CD14-positive monocyte (primary cell): ENCODE results near the gene LZTS2. TPM values are rescaled to one million over a fixed set of nuclear protein-coding genes. Genes with fewer than 3 reads are reported as not detected.

Experiments
- DNase-seq, 3 donors: peaks; one replicate each; pipeline ENCODE4 v3.0.0-alpha.2; 2011 to 2022
- H2AFZ ChIP-seq: 2 replicates; pipeline ENCODE4 v1.6.0; 2012; ENCODE audit warnings: mild to moderate bottlenecking, low read depth, low read length, inconsistent platforms; ENCODE audit not compliant: insufficient read depth, poor library complexity, severe bottlenecking
- H3K27ac ChIP-seq, 2 donors: 1 replicate in 1 of 2; 2 replicates in 1 of 2; pipeline ENCODE4 v1.5.1; 2012 to 2013; ENCODE audit warnings: low read length in 2 of 2, control low read depth in 1 of 2, inconsistent platforms in 1 of 2, low read depth in 1 of 2, mild to moderate bottlenecking in 1 of 2
- H3K27me3 ChIP-seq, 2 donors: one replicate each; pipeline versions ENCODE4 v1.6.0 to v1.6.1; 2011 to 2013; ENCODE audit warnings: low read length in 2 of 2; ENCODE audit not compliant: control insufficient read depth in 2 of 2, insufficient read depth in 2 of 2
- H3K36me3 ChIP-seq, 2 donors: replicated peaks in 1 of 2; 1 replicate in 1 of 2; 2 replicates in 1 of 2; pipeline versions ENCODE4 v1.5.1 to v1.6.1; 2012 to 2013; ENCODE audit warnings: low read length in 2 of 2, control low read depth in 1 of 2, inconsistent platforms in 1 of 2, mild to moderate bottlenecking in 1 of 2; ENCODE audit not compliant: insufficient read depth in 2 of 2, control insufficient read depth in 1 of 2
- H3K4me1 ChIP-seq, 2 donors: 1 replicate in 1 of 2; 2 replicates in 1 of 2; pipeline versions ENCODE4 v1.5.1 to v1.6.1; 2012 to 2013; ENCODE audit warnings: low read length in 2 of 2, control low read depth in 1 of 2, inconsistent platforms in 1 of 2, mild to moderate bottlenecking in 1 of 2, moderate library complexity in 1 of 2; ENCODE audit not compliant: insufficient read depth in 2 of 2, control insufficient read depth in 1 of 2
- H3K4me2 ChIP-seq: replicated peaks from 2 replicates; pipeline ENCODE3; 2012; ENCODE audit warnings: low read length, moderate library complexity, mild to moderate bottlenecking; ENCODE audit not compliant: poor library complexity, severe bottlenecking; ENCODE audit errors: extremely low read depth
- H3K4me3 ChIP-seq, 3 experiments: fragments of 200-600 bp in 1 of 3; sonication (generic) in 1 of 3; replicated peaks in 1 of 3; 1 replicate in 2 of 3; 2 replicates in 1 of 3; pipeline ENCODE4 v1.5.1; 2011 to 2013; ENCODE audit warnings: low read length in 3 of 3, mild to moderate bottlenecking in 3 of 3, control low read depth in 2 of 3, low read depth in 2 of 3, inconsistent platforms in 1 of 3, moderate library complexity in 1 of 3
- H3K79me2 ChIP-seq: 2 replicates; pipeline ENCODE4 v1.6.0; 2012; ENCODE audit warnings: mild to moderate bottlenecking, control low read depth, inconsistent platforms, low read length, moderate library complexity; ENCODE audit not compliant: insufficient read depth
- H3K9ac ChIP-seq: 2 replicates; pipeline ENCODE4 v1.6.0; 2017; ENCODE audit warnings: low read length, mild to moderate bottlenecking; ENCODE audit not compliant: insufficient read depth, poor library complexity, severe bottlenecking
- H3K9me3 ChIP-seq, 2 donors: replicated peaks in 1 of 2; 1 replicate in 1 of 2; 2 replicates in 1 of 2; pipeline versions ENCODE4 v1.5.1 to v1.6.1; 2012 to 2013; ENCODE audit warnings: low read length in 2 of 2, control low read depth in 1 of 2; ENCODE audit not compliant: control insufficient read depth in 1 of 2, insufficient read depth in 1 of 2
- H4K20me1 ChIP-seq: 2 replicates; pipeline ENCODE4 v1.6.0; 2012; ENCODE audit warnings: mild to moderate bottlenecking, low read length, control low read depth, moderate library complexity; ENCODE audit not compliant: insufficient read depth
- H3K27ac Mint-ChIP-seq, 7 donors: one replicate each; pipeline ENCODE4 v1.8.0; 2020; ENCODE audit warnings: mild to moderate bottlenecking in 7 of 7, mixed read lengths in 7 of 7, moderate library complexity in 6 of 7, inconsistent platforms in 2 of 7
- H3K27me3 Mint-ChIP-seq, 3 donors: one replicate each; pipeline ENCODE4 v1.8.0; 2021 to 2022; ENCODE audit warnings: low read depth in 3 of 3, mild to moderate bottlenecking in 3 of 3, mixed read lengths in 3 of 3, moderate library complexity in 3 of 3, inconsistent platforms in 1 of 3
- H3K36me3 Mint-ChIP-seq, 2 donors: one replicate each; pipeline ENCODE4 v1.8.0; 2020; ENCODE audit warnings: mixed read lengths in 2 of 2, inconsistent platforms in 1 of 2, mild to moderate bottlenecking in 1 of 2
- H3K4me1 Mint-ChIP-seq: one replicate; pipeline ENCODE4 v1.8.0; 2020; ENCODE audit warnings: mild to moderate bottlenecking, mixed read lengths
- H3K4me3 Mint-ChIP-seq, 2 donors: one replicate each; pipeline ENCODE4 v1.8.0; 2020; ENCODE audit warnings: mild to moderate bottlenecking in 2 of 2, mixed read lengths in 2 of 2, moderate library complexity in 1 of 2
- H3K9me3 Mint-ChIP-seq, 7 donors: one replicate each; pipeline ENCODE4 v1.8.0; 2020 to 2022; ENCODE audit warnings: mixed read lengths in 7 of 7, mild to moderate bottlenecking in 6 of 7, moderate library complexity in 6 of 7, inconsistent platforms in 2 of 7
- WGBS: methylation state at CpG from one replicate; pipeline ENCODE4 v1.1.5; 2013; ENCODE audit warnings: missing lambda C conversion rate; ENCODE audit not compliant: insufficient coverage; 5-methylcytosine and 5-hydroxymethylcytosine counted together
- intact Hi-C, 2 donors: fragments of 100-400 bp; cut with micrococcal nuclease; formaldehyde crosslinking; loops; one replicate each; pipeline versions ENCODE4 v1.15.0 to v1.15.1; 2023
- polyA plus RNA-seq, 3 donors: library from polyadenylated mRNA; depleted of rRNA in 1 of 3; unstranded in 2 of 3; stranded (reverse) in 1 of 3; fragments of 300-500 nt in 2 of 3; fragments of >200 nt in 1 of 3; fragmentation: Illumina TruSeq in 2 of 3; gene quantifications; 1 replicate in 2 of 3; 2 replicates in 1 of 3; pipeline ENCODE4 v1.2.3, GENCODE V29; 2012 to 2021
- TF ChIP-seq, protein P1 (sequence below): fragments of 200-600 bp; IDR thresholded peaks from one replicate; pipeline ENCODE4 v1.8.0; 2022; ENCODE audit warnings: antibody characterized with exemption, mild to moderate bottlenecking

Gene LZTS2
- polyA plus RNA-seq, 3 donors = 2.8 to 9.2 (median 3.3) TPM

DNA sequence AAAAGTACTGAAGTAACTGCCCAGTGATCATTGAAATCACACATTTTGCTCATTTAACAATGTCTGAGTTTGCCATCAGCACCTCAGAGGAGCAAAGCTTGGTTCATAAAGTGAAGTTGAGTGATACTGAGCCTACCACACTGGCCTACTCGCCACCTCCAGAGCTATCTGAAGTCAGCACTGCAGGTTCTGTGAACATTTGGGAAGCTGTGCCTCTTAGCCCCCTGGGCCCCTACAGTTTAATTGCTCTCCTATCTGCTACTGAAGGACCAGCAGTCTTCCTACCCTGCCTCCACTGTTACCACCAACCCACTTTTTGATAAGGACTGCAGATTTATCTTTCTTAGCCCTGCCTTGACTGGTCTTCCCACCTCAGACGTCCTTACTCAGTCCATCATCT lies 32.3 kb upstream of the LZTS2 start:
- peaks cover 13% of the 10 kb centered on the region for H3K4me1 Mint-ChIP-seq
- H4K20me1 ChIP-seq = no peaks in the 10 kb centered on the region
- peaks cover 28 to 46% of the 10 kb centered on the region in 2 donors for H3K36me3 ChIP-seq
- H3K9me3 ChIP-seq = no peaks in the 10 kb centered on the region
- peaks cover 18 to 26% (median 22%) of the 10 kb centered on the region in 3 donors for H3K27me3 Mint-ChIP-seq
- no peaks in the 10 kb centered on the region for H3K79me2 ChIP-seq
- H3K9me3 Mint-ChIP-seq = peaks cover 0 to 3% (median 0%) of the 10 kb centered on the region in 7 donors
- H3K36me3 Mint-ChIP-seq = peaks cover 30 to 32% of the 10 kb centered on the region in 2 donors
- no peak overlapping the region for H3K9ac ChIP-seq
- no peak overlapping the region for H3K4me3 ChIP-seq
- no peak overlapping the region for H3K4me3 Mint-ChIP-seq
- TF ChIP-seq, protein P1, sequence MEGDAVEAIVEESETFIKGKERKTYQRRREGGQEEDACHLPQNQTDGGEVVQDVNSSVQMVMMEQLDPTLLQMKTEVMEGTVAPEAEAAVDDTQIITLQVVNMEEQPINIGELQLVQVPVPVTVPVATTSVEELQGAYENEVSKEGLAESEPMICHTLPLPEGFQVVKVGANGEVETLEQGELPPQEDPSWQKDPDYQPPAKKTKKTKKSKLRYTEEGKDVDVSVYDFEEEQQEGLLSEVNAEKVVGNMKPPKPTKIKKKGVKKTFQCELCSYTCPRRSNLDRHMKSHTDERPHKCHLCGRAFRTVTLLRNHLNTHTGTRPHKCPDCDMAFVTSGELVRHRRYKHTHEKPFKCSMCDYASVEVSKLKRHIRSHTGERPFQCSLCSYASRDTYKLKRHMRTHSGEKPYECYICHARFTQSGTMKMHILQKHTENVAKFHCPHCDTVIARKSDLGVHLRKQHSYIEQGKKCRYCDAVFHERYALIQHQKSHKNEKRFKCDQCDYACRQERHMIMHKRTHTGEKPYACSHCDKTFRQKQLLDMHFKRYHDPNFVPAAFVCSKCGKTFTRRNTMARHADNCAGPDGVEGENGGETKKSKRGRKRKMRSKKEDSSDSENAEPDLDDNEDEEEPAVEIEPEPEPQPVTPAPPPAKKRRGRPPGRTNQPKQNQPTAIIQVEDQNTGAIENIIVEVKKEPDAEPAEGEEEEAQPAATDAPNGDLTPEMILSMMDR = no peak
- peaks cover 7 to 13% of the 10 kb centered on the region in 2 donors for H3K27me3 ChIP-seq
- H3K4me2 ChIP-seq = no peak overlapping the region
- H2AFZ ChIP-seq = no peak overlapping the region
- peaks cover 11 to 13% of the 10 kb centered on the region in 2 donors for H3K4me1 ChIP-seq
- H3K27ac ChIP-seq = no peak overlapping the region
- WGBS = 100% methylated on average over 1 of the region's 2 CpGs
- intact Hi-C loops = loop anchor here in 1 of 2 donors (5.0 kb wide), 1 partner anchor 45 kb away; no protein-coding TSS in a partner anchor
- no peak overlapping the region for H3K27ac Mint-ChIP-seq
- DNase-seq = no peak

DNA sequence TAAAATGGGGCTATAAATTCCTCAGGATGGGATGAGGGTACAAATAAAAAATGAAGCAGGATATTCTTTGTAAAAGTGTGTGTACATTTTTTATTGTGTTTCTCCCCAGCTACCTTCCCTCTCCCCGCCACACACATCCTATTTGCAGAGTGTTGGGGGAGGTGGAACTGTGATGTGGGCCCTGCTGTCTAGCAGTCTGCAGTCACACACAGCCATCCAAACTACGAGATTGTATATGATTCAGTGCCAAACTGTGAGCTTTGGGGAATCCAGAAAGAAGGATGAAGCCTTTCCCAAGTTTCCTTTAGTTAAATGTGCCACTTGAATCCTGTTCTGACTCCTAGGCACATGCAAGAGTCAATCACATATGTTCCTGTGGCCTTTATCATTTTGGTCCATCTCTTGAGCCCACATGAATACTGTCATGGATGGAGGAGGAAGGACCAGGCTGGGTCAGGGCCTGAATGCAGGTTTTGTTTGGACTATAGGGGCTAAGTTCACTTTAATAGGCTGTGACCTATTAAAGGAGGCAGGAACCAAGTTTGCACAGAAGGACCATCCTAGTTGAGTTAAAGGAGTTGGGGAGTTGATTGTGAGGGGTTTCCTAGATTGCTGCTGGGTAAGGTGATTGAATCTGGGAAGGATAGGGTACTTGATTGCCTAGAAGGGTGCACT lies 31.4 kb upstream of the LZTS2 start:
- TF ChIP-seq, protein P1 = no peak
- Histone ChIP-seq H3K79me2 (no peaks in the 10 kb centered on the region), H3K4me1 (peaks cover 11 to 13% of the 10 kb centered on the region in 2 donors), H4K20me1 (no peaks in the 10 kb centered on the region), H3K9ac (no peak overlapping the region), H3K27me3 (peaks cover 7 to 13% of the 10 kb centered on the region in 2 donors), H3K9me3 (no peaks in the 10 kb centered on the region), H3K4me2 (no peak overlapping the region), H3K27ac (no peak overlapping the region), H2AFZ (no peak overlapping the region), H3K36me3 (peaks cover 21 to 37% of the 10 kb centered on the region in 2 donors), H3K4me3 (no peak overlapping the region)
- peak overlapping the region; percentile 51 to 84 for H3K4me3 Mint-ChIP-seq
- WGBS = no CpG with 5 or more reads among the region's 2 CpGs
- peaks cover 13% of the 10 kb centered on the region for H3K4me1 Mint-ChIP-seq
- intact Hi-C loops = loop anchor here in 1 of 2 donors (5.0 kb wide), 1 partner anchor 44 kb away; no protein-coding TSS in a partner anchor
- H3K36me3 Mint-ChIP-seq = peaks cover 22 to 23% of the 10 kb centered on the region in 2 donors
- H3K27ac Mint-ChIP-seq = no peak overlapping the region
- H3K9me3 Mint-ChIP-seq = peaks cover 0 to 3% (median 0%) of the 10 kb centered on the region in 7 donors
- H3K27me3 Mint-ChIP-seq = peaks cover 18 to 26% (median 22%) of the 10 kb centered on the region in 3 donors
- no peak for DNase-seq
